ENCODE results near the gene WLS. TPM values are rescaled to one million over a fixed set of nuclear protein-coding genes. Genes with fewer than 3 reads are reported as not detected.

WLS gene
- total RNA-seq, 1 donor from 2014 or later = 55.0 TPM

DNA sequence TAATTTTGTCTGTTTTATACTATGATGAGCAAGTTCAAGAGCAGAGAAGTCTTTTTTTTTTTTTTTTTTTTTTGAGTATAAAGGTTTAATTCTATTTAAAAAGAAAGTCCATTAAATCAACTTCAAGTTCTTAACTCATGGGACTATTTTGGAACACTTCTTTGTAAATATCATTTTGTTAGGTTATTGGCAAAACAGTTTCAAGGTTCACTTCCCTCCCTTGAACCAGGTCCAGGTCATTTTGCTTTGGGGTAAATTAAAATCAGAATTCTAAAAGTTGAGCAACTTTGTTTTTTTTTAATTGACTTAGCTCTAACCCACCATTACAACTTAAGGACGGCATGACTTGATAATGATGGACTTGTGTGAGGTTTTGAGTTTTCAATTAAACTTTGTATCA is 72.3 kb downstream of the WLS start:
- TF ChIP-seq, protein P1, sequence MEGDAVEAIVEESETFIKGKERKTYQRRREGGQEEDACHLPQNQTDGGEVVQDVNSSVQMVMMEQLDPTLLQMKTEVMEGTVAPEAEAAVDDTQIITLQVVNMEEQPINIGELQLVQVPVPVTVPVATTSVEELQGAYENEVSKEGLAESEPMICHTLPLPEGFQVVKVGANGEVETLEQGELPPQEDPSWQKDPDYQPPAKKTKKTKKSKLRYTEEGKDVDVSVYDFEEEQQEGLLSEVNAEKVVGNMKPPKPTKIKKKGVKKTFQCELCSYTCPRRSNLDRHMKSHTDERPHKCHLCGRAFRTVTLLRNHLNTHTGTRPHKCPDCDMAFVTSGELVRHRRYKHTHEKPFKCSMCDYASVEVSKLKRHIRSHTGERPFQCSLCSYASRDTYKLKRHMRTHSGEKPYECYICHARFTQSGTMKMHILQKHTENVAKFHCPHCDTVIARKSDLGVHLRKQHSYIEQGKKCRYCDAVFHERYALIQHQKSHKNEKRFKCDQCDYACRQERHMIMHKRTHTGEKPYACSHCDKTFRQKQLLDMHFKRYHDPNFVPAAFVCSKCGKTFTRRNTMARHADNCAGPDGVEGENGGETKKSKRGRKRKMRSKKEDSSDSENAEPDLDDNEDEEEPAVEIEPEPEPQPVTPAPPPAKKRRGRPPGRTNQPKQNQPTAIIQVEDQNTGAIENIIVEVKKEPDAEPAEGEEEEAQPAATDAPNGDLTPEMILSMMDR (IDR thresholded peaks at IDR 0.05; ENCODE audit: insufficient read depth, low read length, poor library complexity, severe bottlenecking) = no peak
- DNase-seq (ENCODE audit: low read depth) = no peak
- Histone ChIP-seq H3K36me3 (ENCODE audit: control insufficient read depth, insufficient read depth, low read length) (peaks cover 1% of the 10 kb centered on the region), H3K4me3 (ENCODE audit: low read depth, low read length) (no peak overlapping the region), H3K27me3 (ENCODE audit: control insufficient read depth, insufficient read depth, low read length) (no peaks in the 10 kb centered on the region)

DNA sequence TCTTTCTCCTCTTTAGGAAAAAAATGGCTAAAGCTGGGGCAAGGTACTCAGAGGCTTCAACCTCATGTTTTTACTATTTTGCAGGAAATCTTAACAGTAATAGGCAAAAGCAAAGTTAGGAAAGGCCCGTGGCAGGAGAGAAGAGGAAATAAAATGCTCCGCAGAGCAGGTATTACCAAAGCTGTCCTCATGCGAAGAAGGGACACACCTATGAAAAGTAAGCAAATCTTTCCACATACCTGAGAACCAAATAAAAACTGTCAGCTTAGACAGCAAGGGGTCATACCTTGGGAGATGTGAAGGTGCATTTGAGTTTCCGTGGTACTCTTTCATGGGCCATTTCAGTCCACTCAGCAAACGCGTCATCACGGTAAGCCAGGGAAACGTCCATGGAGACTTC is 73.5 kb downstream of the WLS start:
- Histone ChIP-seq H3K27me3 (ENCODE audit: control insufficient read depth, insufficient read depth, low read length) (no peaks in the 10 kb centered on the region), H3K4me3 (ENCODE audit: low read depth, low read length) (no peak overlapping the region), H3K36me3 (ENCODE audit: control insufficient read depth, insufficient read depth, low read length) (peaks cover 1% of the 10 kb centered on the region)
- no peak for DNase-seq (ENCODE audit: low read depth)
- TF ChIP-seq, protein P1 (IDR thresholded peaks at IDR 0.05; ENCODE audit: insufficient read depth, low read length, poor library complexity, severe bottlenecking) = no peak

DNA sequence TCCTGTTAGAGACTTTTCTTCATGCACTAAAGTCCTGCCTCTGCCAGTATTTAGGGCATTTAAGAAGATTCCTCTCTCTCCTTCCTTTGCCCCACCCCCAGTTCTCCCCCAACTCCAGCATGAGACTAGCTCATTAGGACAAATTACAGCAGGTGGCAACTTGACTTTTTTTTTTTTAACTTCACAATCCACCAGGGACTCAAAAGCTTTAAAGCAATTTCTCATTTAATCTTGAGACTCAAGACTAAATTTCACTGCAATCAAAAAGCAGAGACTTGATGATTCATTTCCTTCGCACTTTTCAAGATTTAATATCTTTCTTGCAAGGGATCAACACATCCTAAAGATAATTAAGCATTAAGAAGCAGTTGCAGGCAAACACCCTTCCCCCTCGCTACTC is 74.9 kb downstream of the WLS start:
- Histone ChIP-seq H3K36me3 (ENCODE audit: control insufficient read depth, insufficient read depth, low read length) (peaks cover under 1% of the 10 kb centered on the region), H3K4me3 (ENCODE audit: low read depth, low read length) (no peak overlapping the region), H3K27me3 (ENCODE audit: control insufficient read depth, insufficient read depth, low read length) (no peaks in the 10 kb centered on the region)
- TF ChIP-seq, protein P1 (IDR thresholded peaks at IDR 0.05; ENCODE audit: insufficient read depth, low read length, poor library complexity, severe bottlenecking) = no peak
- DNase-seq (ENCODE audit: low read depth) = no peak

DNA sequence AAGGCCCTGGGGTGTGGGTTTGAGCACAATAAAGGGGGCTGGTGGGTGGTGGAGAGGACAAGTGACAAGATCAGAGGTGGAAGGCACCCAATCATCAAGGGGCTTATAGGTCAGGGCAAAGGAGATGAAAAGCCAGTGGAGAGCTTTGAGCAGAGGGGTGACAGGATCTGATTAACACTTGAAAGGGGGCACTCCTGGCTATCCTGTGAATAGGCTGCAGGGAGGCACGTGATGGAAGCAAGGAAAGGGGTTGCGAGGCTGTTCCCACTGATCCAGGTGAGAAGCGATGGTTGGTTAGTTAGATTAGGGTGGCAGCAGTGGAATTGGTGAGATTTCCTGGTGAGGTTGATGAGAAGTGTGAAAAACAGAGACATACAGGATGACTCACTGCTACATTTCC is 80.6 kb downstream of the WLS start:
- no peak for DNase-seq (ENCODE audit: low read depth)
- TF ChIP-seq, protein P1 (IDR thresholded peaks at IDR 0.05; ENCODE audit: insufficient read depth, low read length, poor library complexity, severe bottlenecking) = no peak
- H3K4me3 ChIP-seq (ENCODE audit: low read depth, low read length) = no peak overlapping the region
- H3K27me3 ChIP-seq (ENCODE audit: control insufficient read depth, insufficient read depth, low read length) = no peaks in the 10 kb centered on the region
- H3K36me3 ChIP-seq (ENCODE audit: control insufficient read depth, insufficient read depth, low read length) = peaks cover 2% of the 10 kb centered on the region

DNA sequence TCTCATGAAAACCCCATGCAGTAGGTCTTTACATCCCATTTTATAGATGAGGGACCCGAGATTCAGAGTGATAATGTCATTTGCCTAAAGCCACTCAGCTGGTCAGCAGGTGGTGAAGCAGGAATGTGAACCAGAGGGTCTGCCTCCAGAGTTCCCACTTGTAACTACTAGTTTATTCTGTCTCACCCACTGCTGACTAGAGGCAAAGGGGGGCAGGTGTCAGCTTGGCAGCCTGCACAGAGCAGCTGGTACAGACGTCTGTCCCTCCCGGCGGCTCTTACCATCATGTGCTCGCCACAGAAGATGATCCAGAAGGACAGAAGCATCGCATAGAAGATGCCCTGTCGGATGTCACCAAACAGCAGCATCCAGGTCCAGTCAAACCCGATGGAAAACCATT is 82.4 kb downstream of the WLS start:
- TF ChIP-seq, protein P1 (IDR thresholded peaks at IDR 0.05; ENCODE audit: insufficient read depth, low read length, poor library complexity, severe bottlenecking) = no peak
- Histone ChIP-seq H3K36me3 (ENCODE audit: control insufficient read depth, insufficient read depth, low read length) (peaks cover 2% of the 10 kb centered on the region), H3K27me3 (ENCODE audit: control insufficient read depth, insufficient read depth, low read length) (no peaks in the 10 kb centered on the region), H3K4me3 (ENCODE audit: low read depth, low read length) (no peak overlapping the region)
- no peak for DNase-seq (ENCODE audit: low read depth)

DNA sequence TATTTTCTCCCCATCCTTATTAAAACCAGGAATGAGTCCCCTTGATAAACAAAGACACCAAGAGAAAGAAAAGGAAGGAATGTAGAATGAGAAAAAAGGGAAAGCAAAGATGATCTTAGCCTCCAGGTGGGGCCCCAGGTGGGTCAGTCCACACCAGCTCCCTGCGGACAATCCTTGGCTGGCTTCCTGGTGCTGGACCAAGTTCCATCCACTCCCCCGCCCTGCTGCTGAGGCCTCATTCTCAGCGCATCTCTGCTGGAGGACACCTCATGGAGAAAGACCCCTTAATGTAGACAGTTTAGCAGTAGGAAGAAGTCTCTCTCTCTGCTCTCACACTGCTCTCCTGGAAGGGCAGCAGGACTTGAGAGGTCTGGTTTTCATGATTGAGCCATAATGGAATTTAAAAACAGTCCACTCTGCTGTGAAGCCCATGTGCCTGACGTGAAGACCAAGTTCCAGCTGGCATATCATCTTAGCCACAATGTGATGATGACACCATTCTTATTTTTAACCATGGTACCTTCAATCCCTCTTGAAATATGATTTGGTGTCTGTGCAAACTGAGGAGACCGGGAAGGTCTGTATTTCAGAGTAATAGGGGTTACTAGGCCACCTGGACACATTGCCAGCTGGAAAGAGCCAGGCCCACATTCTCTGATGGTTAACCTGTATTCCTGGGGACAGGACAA is 83.1 kb downstream of the WLS start:
- Histone ChIP-seq H3K27me3 (ENCODE audit: control insufficient read depth, insufficient read depth, low read length) (no peaks in the 10 kb centered on the region), H3K36me3 (ENCODE audit: control insufficient read depth, insufficient read depth, low read length) (peaks cover 2% of the 10 kb centered on the region), H3K4me3 (ENCODE audit: low read depth, low read length) (no peak overlapping the region)
- TF ChIP-seq, protein P1 (IDR thresholded peaks at IDR 0.05; ENCODE audit: insufficient read depth, low read length, poor library complexity, severe bottlenecking) = no peak
- no peak for DNase-seq (ENCODE audit: low read depth)
